Glutamatergic neuron (in vitro differentiated cells): Measurements from ENCODE around the gene ESR1. TPM values are rescaled to one million over a fixed set of nuclear protein-coding genes. Genes with fewer than 3 reads are reported as not detected.
A peak's percentile ranks its signal among the peaks of the same experiment; 100 is the strongest.

ENCODE experiments used
- DNase-seq: peaks from one replicate; pipeline ENCODE4 v3.0.0; 2022
- H3K27ac Mint-ChIP-seq: one replicate; pipeline ENCODE4 v1.8.0; 2020; ENCODE audit warnings: mild to moderate bottlenecking, mixed read lengths, inconsistent platforms; ENCODE audit not compliant: unreplicated experiment
- H3K27me3 Mint-ChIP-seq: one replicate; pipeline ENCODE4 v1.8.0; 2020; ENCODE audit warnings: mild to moderate bottlenecking, moderate library complexity, mixed read lengths, inconsistent platforms; ENCODE audit not compliant: unreplicated experiment
- H3K36me3 Mint-ChIP-seq: one replicate; pipeline ENCODE4 v1.8.0; 2020; ENCODE audit warnings: mild to moderate bottlenecking, mixed read lengths, inconsistent platforms; ENCODE audit not compliant: unreplicated experiment
- H3K4me1 Mint-ChIP-seq: one replicate; pipeline ENCODE4 v1.8.0; 2020; ENCODE audit warnings: mild to moderate bottlenecking, low read depth, mixed read lengths, inconsistent platforms; ENCODE audit not compliant: unreplicated experiment
- H3K4me3 Mint-ChIP-seq: one replicate; pipeline ENCODE4 v1.8.0; 2020; ENCODE audit warnings: mild to moderate bottlenecking, mixed read lengths, inconsistent platforms; ENCODE audit not compliant: unreplicated experiment
- H3K9me3 Mint-ChIP-seq: one replicate; pipeline ENCODE4 v1.8.0; 2020; ENCODE audit warnings: mild to moderate bottlenecking, moderate library complexity, mixed read lengths, inconsistent platforms; ENCODE audit not compliant: unreplicated experiment
- total RNA-seq: library from RNA; stranded (reverse); fragmentation: NEBNext Ultra II Directional; extraction: Animal tissue kit (Norgen Biotek cat#: 25700); gene quantifications from one replicate; pipeline ENCODE4 v1.2.1, GENCODE V29; 2021; ENCODE audit not compliant: unreplicated experiment
- TF ChIP-seq, protein P1 (sequence below): fragments of 200-600 bp; sonication (generic); IDR thresholded peaks from one replicate; pipeline ENCODE4 v1.5.0; 2021; ENCODE audit not compliant: partially characterized antibody, unreplicated experiment

ESR1 gene
- total RNA-seq, 1 donor from 2014 or later = not detected

DNA sequence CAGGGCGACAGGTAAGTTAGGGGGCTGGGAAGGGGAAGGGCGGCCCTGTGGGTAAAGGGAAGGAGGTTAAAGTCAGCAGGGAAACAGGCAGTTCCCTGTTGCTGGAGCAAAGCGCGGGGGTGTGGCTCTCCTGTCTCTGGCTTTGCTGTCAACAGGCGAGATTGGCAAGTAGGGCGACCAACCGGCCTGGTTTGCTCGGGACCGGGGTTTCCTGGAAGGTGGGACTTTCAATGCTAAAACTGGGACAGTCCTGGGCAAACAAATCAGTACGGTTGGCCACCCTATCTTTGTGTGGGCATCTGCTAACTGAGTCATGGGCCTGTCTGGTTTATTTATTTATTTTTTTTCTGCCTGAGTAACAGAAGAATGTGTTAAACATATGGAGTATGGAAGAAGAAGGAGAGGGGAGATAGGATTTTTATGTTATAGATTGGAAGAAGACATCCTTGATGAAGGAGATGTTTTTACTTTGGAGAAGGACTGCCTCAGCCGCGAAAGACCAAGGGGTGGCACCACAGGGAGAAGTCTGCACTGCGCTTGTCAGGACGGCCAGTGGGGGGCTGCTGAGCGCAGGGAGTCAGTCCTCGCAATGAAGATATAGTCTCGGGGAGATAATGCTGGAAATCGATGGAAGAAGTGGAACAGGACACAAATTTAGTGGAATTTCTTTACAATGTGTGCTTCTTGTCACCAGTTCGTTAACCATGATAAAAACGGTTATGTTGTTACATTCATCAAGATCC, 43.4 kb upstream of the ESR1 start:
- DNase-seq = peak; percentile 81
- H3K27ac Mint-ChIP-seq = no peak overlapping the region
- H3K27me3 Mint-ChIP-seq = no peaks in the 10 kb centered on the region
- H3K36me3 Mint-ChIP-seq = no peaks in the 10 kb centered on the region
- H3K9me3 Mint-ChIP-seq = no peaks in the 10 kb centered on the region
- TF ChIP-seq, protein P1, sequence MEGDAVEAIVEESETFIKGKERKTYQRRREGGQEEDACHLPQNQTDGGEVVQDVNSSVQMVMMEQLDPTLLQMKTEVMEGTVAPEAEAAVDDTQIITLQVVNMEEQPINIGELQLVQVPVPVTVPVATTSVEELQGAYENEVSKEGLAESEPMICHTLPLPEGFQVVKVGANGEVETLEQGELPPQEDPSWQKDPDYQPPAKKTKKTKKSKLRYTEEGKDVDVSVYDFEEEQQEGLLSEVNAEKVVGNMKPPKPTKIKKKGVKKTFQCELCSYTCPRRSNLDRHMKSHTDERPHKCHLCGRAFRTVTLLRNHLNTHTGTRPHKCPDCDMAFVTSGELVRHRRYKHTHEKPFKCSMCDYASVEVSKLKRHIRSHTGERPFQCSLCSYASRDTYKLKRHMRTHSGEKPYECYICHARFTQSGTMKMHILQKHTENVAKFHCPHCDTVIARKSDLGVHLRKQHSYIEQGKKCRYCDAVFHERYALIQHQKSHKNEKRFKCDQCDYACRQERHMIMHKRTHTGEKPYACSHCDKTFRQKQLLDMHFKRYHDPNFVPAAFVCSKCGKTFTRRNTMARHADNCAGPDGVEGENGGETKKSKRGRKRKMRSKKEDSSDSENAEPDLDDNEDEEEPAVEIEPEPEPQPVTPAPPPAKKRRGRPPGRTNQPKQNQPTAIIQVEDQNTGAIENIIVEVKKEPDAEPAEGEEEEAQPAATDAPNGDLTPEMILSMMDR = peak; percentile 57
- H3K4me1 Mint-ChIP-seq = peaks cover 3% of the 10 kb centered on the region
- peak overlapping the region; percentile 40 for H3K4me3 Mint-ChIP-seq

GRCh38 chr6:151765444-151765886, 42.0 kb upstream of the ESR1 start:
- no peaks in the 10 kb centered on the region for H3K27me3 Mint-ChIP-seq
- no peak for DNase-seq
- H3K4me3 Mint-ChIP-seq = no peak overlapping the region
- H3K4me1 Mint-ChIP-seq = peaks cover 3% of the 10 kb centered on the region
- no peak overlapping the region for H3K27ac Mint-ChIP-seq
- TF ChIP-seq, protein P1 = peak; percentile 77
- no peaks in the 10 kb centered on the region for H3K9me3 Mint-ChIP-seq
- H3K36me3 Mint-ChIP-seq = no peaks in the 10 kb centered on the region

GRCh38 chr6:151772446-151772845, 35.0 kb upstream of the ESR1 start:
- H3K27me3 Mint-ChIP-seq = no peaks in the 10 kb centered on the region

GRCh38 chr6:151773382-151773781, 34.1 kb upstream of the ESR1 start:
- Mint-ChIP-seq H3K27me3 (no peaks in the 10 kb centered on the region), H3K9me3 (no peaks in the 10 kb centered on the region), H3K36me3 (no peaks in the 10 kb centered on the region), H3K4me1 (no peaks in the 10 kb centered on the region), H3K27ac (no peak overlapping the region), H3K4me3 (no peak overlapping the region)
- TF ChIP-seq, protein P1 = no peak
- DNase-seq = no peak

More at GRCh38 chr6:151772446-151772845, 35.0 kb upstream of the ESR1 start:
- no peak for DNase-seq
- Mint-ChIP-seq H3K4me3 (no peak overlapping the region), H3K9me3 (no peaks in the 10 kb centered on the region), H3K36me3 (no peaks in the 10 kb centered on the region), H3K4me1 (no peaks in the 10 kb centered on the region), H3K27ac (no peak overlapping the region)
- TF ChIP-seq, protein P1 = no peak

- H3K9me3 Mint-ChIP-seq = no peaks in the 10 kb centered on the region
- DNase-seq = no peak
- no peaks in the 10 kb centered on the region for H3K36me3 Mint-ChIP-seq
- H3K27ac Mint-ChIP-seq = no peak overlapping the region
- no peaks in the 10 kb centered on the region for H3K4me1 Mint-ChIP-seq
- H3K4me3 Mint-ChIP-seq = no peak overlapping the region
- no peaks in the 10 kb centered on the region for H3K27me3 Mint-ChIP-seq
- TF ChIP-seq, protein P1 = no peak
Measured at GRCh38 chr6:151782560-151782959, 24.9 kb upstream of the ESR1 start.
